Measurements from ENCODE around the gene STRADB. TPM values are rescaled to one million over a fixed set of nuclear protein-coding genes. Genes with fewer than 3 reads are reported as not detected.

The STRADB gene
- total RNA-seq, 1 donor from 2014 or later, result 42.2 TPM

DNA sequence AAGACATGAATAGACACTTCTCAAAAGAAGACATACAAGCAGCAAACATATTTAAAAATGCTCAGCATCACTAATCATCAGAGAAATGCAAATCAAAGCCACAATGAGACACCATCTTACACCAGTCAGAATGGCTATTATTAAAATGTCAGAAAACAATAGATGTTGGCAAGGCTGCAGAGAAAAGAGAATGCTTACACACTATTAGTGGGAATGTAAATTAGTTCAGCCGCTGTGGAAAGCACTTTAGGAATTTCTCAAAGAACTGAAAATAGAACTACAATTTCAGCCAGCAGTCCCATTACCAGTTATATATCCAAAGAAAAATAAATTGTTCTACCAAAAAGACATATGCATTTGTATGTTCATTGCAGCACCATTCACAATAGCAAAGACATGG is 61.7 kb downstream of the STRADB start:
- no peak for TF ChIP-seq CTCF (conservative IDR thresholded peaks at IDR 0.05)
- H3K27ac Mint-ChIP-seq (ENCODE audit: unreplicated experiment), result no peak overlapping the region
- H3K36me3 Mint-ChIP-seq (ENCODE audit: low read depth), result no peaks in the 10 kb centered on the region
- H3K4me1 Mint-ChIP-seq, result no peaks in the 10 kb centered on the region
- H3K27me3 Mint-ChIP-seq (ENCODE audit: low read depth), result no peaks in the 10 kb centered on the region
- DNase-seq (ENCODE audit: low read depth, low spot score), result no peak
- peaks cover 2% of the 10 kb centered on the region for H3K9me3 Mint-ChIP-seq
- no peak overlapping the region for H3K4me3 Mint-ChIP-seq

DNA sequence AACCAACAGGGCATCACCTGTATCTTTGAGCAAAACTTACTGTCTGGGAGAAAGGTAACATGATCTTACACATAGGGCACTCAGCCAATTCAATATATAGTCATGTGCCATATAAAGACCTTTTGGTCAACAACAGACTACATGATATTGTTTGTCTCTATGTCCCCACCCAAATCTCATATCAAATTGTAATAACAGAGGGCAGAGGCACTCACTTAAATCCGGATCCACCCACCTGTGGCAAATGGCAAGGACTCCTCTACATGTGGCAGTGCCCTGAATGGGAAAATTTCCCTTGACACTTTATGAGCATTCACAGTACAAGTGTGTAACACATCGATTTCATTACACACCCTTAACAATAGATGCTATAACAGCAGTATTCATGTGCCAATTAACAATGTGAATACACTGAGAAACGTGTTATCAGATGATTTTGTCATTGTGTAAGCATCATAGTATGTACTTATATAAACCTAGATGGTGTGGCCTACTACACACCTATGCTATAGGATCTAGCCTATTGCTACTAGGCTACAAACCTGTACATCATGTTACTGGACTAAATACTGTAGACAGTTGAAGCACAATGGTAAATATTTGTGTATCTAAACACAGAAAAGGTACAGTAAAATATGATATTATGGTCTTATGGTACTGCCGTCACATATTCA is 64.2 kb downstream of the STRADB start:
- peaks cover 2% of the 10 kb centered on the region for H3K9me3 Mint-ChIP-seq
- no peak overlapping the region for H3K27ac Mint-ChIP-seq (ENCODE audit: unreplicated experiment)
- no peaks in the 10 kb centered on the region for H3K36me3 Mint-ChIP-seq (ENCODE audit: low read depth)
- H3K27me3 Mint-ChIP-seq (ENCODE audit: low read depth), result no peaks in the 10 kb centered on the region
- TF ChIP-seq CTCF (conservative IDR thresholded peaks at IDR 0.05), result no peak
- no peak overlapping the region for H3K4me3 Mint-ChIP-seq
- no peaks in the 10 kb centered on the region for H3K4me1 Mint-ChIP-seq
- no peak for DNase-seq (ENCODE audit: low read depth, low spot score)

- DNase-seq (ENCODE audit: low read depth, low spot score), result no peak
These were observed 65.6 kb downstream of the STRADB start for GRCh38 chr2:201517094-201517493.

GRCh38 chr2:201520201-201520600 is 68.7 kb downstream of the STRADB start:
- H3K4me3 Mint-ChIP-seq, result no peak overlapping the region
- DNase-seq (ENCODE audit: low read depth, low spot score), result no peak
- no peak overlapping the region for H3K27ac Mint-ChIP-seq (ENCODE audit: unreplicated experiment)
- no peaks in the 10 kb centered on the region for H3K4me1 Mint-ChIP-seq
- H3K36me3 Mint-ChIP-seq (ENCODE audit: low read depth), result peaks cover 5% of the 10 kb centered on the region
- no peak for TF ChIP-seq CTCF (conservative IDR thresholded peaks at IDR 0.05)
- H3K9me3 Mint-ChIP-seq, result peaks cover 14% of the 10 kb centered on the region
- H3K27me3 Mint-ChIP-seq (ENCODE audit: low read depth), result peaks cover 7% of the 10 kb centered on the region

More at GRCh38 chr2:201517094-201517493, 65.6 kb downstream of the STRADB start:
- Mint-ChIP-seq H3K4me1 (no peaks in the 10 kb centered on the region), H3K27me3 (ENCODE audit: low read depth) (no peaks in the 10 kb centered on the region), H3K27ac (ENCODE audit: unreplicated experiment) (no peak overlapping the region), H3K9me3 (peaks cover 5% of the 10 kb centered on the region), H3K4me3 (no peak overlapping the region), H3K36me3 (ENCODE audit: low read depth) (no peaks in the 10 kb centered on the region)
- no peak for TF ChIP-seq CTCF (conservative IDR thresholded peaks at IDR 0.05)

DNA sequence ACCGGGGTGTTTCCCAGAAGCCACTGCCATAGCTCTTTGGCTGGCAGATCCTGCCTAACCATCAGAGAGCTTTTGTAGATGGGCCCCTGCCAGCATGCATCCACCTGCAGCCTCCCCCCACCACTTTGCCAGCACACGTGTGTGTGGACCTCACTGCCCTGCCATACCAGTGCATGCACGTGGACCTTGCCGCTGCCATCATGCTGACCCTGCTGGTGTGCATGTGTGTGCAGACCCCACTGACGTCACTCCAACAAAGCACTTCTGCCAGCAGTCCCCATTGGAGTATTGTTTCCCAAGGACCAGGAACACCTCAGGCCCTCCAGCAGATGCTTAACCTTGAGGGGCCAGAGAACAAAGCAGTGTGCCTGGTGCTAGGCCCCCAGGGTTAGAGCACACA is 71.4 kb downstream of the STRADB start:
- Mint-ChIP-seq H3K9me3 (peaks cover 31% of the 10 kb centered on the region), H3K4me3 (no peak overlapping the region), H3K27ac (ENCODE audit: unreplicated experiment) (no peak overlapping the region), H3K27me3 (ENCODE audit: low read depth) (peaks cover 17% of the 10 kb centered on the region), H3K36me3 (ENCODE audit: low read depth) (peaks cover 9% of the 10 kb centered on the region), H3K4me1 (no peaks in the 10 kb centered on the region)
- TF ChIP-seq CTCF (conservative IDR thresholded peaks at IDR 0.05), result no peak
- no peak for DNase-seq (ENCODE audit: low read depth, low spot score)

All from neural crest cell (in vitro differentiated cells).